ENCODE data around the gene CDH7.

CDH7 gene

GRCh38 chr18:65769652-65770051 lies 18.8 kb downstream of the CDH7 start:
- FAIRE-seq, result no peak

GRCh38 chr18:65786474-65786873 lies 35.7 kb downstream of the CDH7 start:
- no peak for FAIRE-seq

GRCh38 chr18:65788373-65788772 lies 37.6 kb downstream of the CDH7 start:
- no peak for FAIRE-seq

GRCh38 chr18:65790604-65791003 lies 39.8 kb downstream of the CDH7 start:
- FAIRE-seq, result no peak

- no peak for FAIRE-seq
Observed at GRCh38 chr18:65791719-65792118, 40.9 kb downstream of the CDH7 start.

- no peak for FAIRE-seq
Observed at GRCh38 chr18:65792456-65793074, 41.8 kb downstream of the CDH7 start.

- FAIRE-seq, result no peak
Observed at GRCh38 chr18:65808759-65809158, 57.9 kb downstream of the CDH7 start.

- no peak for FAIRE-seq
Observed at GRCh38 chr18:65811307-65811706, 60.5 kb downstream of the CDH7 start.

GRCh38 chr18:65815506-65815905 lies 64.7 kb downstream of the CDH7 start:
- no peak for FAIRE-seq

DNA sequence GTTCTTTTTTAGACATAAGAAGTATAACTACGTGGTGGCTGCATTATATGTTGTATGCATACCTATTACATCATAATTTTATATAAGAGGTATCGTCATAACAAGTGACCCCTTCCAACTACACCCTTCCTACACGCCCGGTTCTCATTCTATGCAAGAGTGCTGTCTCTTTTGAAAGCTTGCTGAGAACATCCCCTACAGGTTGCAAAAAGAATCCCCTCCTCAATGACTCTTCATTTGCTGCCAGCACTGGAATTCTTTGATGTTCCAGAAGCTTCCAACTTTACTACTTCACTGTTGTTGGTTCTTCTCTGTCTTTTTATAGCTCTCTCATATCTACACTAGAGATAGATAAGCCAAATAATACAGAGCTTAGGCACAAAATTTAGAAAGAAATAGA lies 66.4 kb downstream of the CDH7 start:
- no peak for FAIRE-seq

GRCh38 chr18:65821911-65822310 lies 71.1 kb downstream of the CDH7 start:
- FAIRE-seq, result no peak

- no peak for FAIRE-seq
Observed at GRCh38 chr18:65822826-65823225, 72.0 kb downstream of the CDH7 start.

DNA sequence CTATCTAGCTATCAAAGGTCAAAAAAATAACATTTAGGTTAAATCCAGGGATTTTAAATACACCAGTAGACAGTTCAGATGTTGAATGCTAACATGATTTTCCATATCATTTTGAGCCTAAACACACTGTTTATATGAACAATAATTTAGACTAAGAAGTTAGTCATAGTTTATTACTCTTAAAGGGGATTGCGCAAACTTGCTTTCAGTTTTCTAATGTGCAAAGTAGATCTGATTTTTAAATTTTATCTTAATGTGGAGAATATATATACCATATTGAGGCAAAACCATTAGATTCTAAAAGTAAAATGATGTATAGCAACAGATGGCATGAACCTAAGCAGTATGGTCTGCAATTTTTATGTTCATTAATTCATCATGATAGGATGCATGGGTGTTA lies 76.6 kb downstream of the CDH7 start:
- FAIRE-seq, result no peak

- FAIRE-seq, result no peak
Observed at GRCh38 chr18:65835881-65836280, 85.1 kb downstream of the CDH7 start.

DNA sequence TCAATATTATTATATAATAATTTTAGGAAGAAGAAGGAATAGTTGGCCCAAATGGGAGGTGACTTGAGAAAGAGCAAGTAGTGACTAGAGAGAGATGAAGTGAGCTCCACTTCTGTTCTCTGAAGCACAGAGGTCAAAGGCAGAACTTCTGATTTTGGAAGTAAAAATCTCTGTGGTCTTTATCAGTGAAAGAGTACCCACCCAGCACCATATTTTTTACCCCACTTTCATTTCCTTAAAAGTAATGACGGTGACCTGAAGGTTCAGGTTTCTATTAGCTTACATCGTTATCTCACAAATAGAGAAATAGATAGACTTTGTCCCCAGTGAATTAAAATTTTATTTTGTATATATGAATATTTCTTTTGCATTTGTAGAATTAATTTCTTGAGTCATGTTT lies 95.3 kb downstream of the CDH7 start:
- FAIRE-seq, result no peak

GRCh38 chr18:65852273-65852672 lies 101.5 kb downstream of the CDH7 start:
- no peak for FAIRE-seq

DNA sequence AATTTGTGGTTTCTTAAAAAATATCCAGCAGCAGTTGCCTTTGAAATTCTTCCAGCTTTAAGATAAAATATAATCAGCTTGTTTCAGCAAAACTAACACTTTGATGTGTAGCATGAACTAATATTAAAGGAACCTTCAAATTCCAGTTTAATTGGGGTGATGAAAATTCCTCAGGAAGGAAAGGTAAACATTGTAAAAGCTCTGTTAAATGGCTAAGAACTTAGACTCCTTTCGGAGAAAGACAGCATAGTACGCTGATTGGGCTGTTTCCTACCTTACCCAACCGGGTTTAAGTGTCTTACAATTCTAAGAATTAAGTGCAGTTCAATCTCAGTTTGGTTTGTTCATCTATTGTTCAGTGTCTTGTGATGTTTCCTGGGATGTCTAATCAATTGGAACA lies 108.3 kb downstream of the CDH7 start:
- no peak for FAIRE-seq

GRCh38 chr18:65869527-65869926 lies 118.7 kb downstream of the CDH7 start:
- FAIRE-seq, result no peak

GRCh38 chr18:65876310-65876709 lies 125.5 kb downstream of the CDH7 start:
- no peak for FAIRE-seq

GRCh38 chr18:65897292-65897691 lies 146.5 kb downstream of the CDH7 start:
- FAIRE-seq, result no peak

- FAIRE-seq, result no peak
Observed at GRCh38 chr18:65901522-65901921, 150.7 kb downstream of the CDH7 start.

- no peak for FAIRE-seq
Observed at GRCh38 chr18:65906621-65907034, 155.8 kb downstream of the CDH7 start.

GRCh38 chr18:65907281-65907680 lies 156.5 kb downstream of the CDH7 start:
- FAIRE-seq, result no peak

DNA sequence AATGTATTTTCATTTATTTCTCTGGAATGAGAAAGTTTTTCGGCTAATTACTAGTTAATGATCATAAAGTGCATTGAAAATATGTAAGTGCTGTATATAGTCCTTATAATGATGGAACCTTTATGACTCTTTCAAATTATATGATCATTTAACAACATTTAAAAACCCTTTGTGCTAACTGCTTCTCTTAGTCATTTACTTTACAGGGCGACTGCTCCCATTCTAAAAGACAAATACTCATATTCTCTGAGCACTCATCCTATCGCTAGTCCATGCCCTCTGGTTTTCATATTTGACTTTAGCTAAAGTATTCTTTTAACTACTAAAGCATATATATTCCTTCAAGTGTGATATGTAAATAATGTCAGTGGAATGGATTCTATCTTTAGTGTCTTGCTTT lies 168.2 kb downstream of the CDH7 start:
- no peak for FAIRE-seq

- FAIRE-seq, result no peak
Observed at GRCh38 chr18:65919663-65920062, 168.9 kb downstream of the CDH7 start.

DNA sequence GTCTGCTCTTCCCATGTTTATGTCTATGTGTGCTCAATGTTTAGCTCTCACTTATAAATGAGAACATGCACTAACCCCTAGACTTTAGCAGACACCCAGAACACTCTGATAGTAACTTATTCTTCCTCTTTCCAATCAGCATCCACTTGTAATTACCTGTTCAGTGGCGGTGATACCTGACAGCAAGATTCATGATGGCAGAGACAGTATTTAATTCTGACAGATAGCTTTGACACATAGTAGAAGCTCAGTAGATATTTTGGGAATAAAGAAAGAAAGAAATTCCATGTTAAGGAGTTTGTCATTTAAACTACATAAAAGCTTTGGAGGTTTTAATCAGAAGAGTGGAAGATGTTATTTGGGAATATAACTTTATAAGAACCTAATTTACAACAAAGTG lies 171.3 kb downstream of the CDH7 start:
- no peak for FAIRE-seq
